HG02852 (cell line): ENCODE data around the gene DOCK1.

Experiments used
- ATAC-seq: cut with Tn5 transposase; IDR thresholded peaks from one replicate; pipeline ENCODE4 v1.9.1; 2021; ENCODE audit warnings: mild to moderate bottlenecking, moderate library complexity; ENCODE audit not compliant: unreplicated experiment

DOCK1 gene

DNA sequence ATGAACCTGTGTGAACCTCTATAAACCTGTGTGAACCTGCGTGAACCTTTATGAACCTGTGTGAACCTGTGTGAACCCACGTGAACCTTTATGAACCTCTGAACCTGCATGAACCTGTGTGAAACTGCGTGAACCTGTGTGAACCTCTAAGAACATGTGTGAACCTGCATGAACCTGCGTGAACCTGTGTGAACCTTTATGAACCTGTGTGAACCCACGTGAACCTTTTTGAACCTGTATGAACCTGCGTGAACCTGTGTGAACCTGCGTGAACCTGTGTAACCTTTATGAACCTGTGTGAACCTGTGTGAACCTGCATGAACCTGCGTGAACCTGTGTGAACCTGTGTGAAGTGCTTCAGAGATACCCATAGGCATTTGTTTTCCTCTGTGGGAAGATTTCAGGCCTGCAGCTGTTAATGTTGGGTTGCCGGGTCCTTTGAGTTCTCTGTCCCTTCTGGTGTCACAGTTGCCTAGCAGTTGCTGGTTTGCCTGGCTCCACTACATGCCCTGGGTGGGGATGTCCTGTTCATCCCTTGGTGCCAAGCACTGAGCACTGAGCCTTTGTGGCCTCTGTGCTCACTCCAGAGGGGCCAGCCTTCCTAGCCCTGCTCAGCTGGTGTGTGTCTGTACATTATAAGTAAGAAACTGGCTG is 97.9 kb downstream of the DOCK1 start:
- no peak for ATAC-seq

DNA sequence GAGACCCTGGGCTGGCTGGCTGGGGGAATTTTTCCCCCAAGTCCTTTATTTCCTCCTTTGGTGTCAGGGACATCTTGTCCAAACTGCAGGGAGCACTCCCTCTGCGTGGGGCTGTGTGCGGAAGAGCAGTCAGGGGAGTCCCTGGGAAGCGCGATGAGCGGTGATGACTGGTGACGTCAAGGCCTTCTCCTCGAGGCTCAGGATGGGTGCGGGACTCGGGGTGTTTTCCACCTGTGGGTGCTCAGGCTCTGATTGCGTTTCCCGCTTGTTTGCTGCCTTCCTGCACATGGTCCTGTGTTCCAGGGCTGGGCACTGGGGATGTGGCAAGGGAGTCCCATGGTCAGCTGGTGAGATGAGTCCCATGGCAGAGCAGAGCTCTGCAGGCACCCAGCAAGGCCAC is 101.2 kb downstream of the DOCK1 start:
- no peak for ATAC-seq

DNA sequence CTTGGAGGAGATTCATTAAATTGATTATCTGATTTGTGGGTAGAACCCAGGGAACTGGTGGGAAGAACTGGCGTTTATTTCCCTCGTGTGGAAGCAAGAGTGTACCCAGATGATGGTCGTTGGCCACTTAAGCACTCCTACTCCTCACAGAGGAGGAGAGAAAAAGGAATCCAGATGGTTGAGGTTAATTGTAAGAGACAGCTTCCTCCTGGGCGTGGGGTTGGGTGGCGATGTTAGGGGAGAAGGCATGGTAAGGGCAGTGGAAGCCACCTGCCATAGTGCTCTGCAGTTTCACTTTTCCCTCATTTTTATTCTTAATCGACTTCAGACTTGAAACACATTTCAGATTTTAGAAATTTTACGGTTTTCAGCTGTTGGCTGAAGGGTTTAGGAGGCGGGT is 104.1 kb downstream of the DOCK1 start:
- ATAC-seq = no peak

DNA sequence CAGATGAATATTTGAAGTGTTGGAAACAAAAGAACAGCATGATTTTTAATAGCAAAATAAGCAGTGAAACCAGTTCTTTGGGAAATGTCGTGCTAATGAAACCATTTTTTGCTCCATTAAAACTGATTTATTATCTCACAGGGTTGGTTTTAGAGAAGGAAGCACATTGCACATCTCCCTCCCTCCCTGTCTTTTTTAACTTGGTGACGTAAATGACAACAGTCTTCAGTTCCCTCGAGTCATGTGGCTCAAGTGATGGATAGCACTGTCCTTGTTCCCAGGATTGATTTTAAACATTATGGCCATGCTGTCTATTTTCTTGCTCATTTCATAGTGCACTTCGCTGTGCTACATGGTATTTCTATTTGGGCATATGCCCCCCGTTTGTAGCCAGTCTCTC is 105.9 kb downstream of the DOCK1 start:
- no peak for ATAC-seq

DNA sequence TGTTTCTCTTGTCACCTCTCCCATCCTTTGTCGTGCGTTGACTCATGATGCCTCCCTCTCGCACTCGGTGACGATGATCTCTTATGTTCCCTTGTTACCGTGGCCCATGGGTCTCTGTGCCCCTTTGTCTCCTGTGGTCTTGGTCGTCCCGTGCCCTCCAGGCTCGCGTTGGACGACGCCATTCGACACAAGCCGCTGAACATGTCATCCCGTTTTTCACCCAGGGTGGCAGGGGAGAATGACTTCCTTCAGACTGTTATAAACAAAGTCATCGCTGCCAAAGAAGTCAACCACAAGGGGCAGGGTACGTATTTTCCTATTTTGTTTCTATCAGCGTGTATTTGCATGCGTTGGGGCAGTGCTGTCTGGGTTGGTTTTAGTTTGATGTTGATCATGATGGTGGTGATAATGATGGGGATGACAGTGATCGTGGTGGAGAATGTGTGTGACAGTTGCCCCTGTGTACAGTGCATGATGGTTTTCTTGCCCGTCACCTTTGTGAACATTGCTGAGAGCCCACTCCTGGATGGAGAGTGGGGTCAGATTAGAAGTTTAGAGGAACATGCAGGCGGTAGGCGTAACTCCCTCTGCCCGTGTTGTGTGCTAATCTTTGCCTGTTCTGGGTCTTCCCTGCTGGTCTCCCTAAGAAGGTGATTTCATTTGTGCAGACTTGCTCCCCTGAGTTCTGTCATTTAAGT is 107.0 kb downstream of the DOCK1 start:
- ATAC-seq = no peak

DNA sequence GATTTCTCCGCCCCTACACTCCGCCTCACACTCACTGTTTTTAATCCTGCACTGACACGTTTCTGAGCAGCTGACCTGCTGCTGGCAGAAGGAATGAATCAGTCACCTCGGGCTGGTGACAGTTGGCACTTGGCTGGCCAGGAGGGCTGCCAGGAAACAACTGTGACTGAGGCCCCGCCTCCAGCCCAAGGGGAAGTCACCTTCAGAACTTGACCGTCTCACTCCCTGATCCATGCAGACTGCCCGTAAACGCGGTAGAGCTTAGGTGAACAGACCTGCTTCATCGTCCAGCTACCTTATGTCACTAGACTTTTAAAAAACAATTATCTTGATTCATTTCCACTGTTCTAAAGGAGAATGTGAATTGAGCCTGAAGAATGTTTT is 107.5 kb downstream of the DOCK1 start:
- ATAC-seq = no peak

DNA sequence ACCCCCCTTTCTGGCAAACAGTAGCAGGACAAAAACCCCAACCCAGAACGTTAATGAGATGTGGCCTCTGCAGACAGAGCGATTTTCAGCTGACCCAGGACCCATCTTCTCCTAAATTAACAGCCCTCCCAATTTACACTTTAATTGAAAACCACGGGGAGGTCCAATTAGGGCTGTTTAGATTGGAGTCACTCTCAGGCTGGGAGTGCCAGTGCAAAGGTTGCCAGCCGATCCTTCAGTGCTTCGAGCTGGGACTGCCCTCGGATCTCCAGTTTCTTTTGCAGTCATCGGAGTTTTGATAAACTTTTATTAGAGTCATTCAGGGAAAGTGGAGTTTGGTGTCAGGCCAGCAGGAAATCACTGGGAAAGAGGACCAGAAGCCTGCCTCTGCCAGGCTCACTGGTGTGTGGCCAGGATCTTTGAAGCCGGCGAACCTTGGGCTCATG is 108.0 kb downstream of the DOCK1 start:
- no peak for ATAC-seq

DNA sequence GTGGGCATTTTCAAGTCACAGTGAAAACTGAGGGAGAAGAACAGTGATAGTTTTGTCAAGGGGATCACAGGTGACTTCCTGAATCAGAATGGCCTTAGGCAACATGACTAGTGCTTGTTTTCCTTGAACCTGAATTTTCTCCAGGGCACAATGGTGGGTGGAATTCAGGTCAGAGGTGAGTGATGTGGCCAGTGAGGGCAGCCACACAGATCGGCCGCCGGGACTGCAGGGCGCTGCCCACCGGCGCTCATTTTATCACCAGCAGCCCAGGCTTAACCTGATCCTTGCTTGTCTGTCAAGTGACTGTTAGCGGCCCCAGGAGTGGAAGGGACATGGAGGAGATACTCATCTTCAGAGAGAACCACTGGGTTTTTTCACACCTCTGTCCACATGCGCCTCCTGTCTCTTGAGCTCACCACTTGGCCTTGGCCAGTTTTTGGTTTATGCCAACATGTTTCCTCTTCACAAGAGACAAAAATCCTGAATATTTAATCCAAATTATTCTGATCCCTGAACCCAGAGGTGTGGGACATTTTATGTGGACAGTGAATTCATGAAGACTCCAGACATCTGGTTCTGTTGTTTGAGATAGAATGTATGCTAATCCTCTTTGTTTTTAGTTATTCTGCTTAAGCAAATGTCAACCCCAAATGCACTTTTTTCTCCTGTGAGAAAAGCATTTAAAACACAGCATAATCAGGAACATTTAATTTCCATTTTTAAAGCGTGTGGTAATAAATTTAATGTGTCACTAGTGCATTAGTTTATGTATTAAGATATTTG is 108.7 kb downstream of the DOCK1 start:
- no peak for ATAC-seq

DNA sequence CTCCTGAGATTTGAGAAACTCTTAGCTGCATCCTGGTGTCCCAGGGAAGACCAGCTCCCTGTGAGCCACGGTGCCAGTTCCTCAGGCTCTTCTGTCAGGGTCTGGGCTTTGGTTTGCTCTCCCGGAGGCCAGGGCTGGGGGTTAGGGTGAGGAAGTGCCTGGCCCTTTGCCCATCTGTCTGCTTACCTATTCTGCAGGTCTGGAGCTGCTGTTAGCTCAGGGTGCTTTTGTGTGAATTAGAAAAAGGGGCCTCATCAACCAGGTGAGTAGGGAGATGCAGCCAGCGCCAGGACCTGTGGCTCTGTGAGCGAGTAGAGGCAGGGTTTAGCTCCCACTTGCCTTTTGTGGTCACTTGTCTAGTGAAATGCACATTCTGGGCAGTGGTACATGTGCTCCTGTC is 109.4 kb downstream of the DOCK1 start:
- no peak for ATAC-seq

DNA sequence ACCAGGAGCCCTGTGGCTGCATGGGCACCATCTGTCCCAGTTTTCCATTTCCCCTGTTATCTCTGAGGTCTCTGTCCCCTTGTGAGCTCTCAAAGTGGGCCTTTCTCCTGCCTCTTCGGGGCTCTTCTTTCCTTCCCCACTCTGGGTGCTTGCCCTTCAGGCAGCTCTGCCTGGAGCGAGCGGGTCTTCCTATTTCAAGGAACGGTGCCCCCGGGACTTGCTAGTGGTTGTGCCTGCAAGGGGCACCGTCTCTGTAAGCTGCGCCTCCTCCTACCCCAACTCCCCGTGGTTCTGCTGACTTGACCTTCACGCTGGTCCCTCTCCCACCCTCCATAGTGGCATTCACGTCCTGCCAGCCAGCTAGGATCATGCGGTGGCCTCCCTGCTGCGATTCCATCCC is 110.1 kb downstream of the DOCK1 start:
- ATAC-seq = no peak

DNA sequence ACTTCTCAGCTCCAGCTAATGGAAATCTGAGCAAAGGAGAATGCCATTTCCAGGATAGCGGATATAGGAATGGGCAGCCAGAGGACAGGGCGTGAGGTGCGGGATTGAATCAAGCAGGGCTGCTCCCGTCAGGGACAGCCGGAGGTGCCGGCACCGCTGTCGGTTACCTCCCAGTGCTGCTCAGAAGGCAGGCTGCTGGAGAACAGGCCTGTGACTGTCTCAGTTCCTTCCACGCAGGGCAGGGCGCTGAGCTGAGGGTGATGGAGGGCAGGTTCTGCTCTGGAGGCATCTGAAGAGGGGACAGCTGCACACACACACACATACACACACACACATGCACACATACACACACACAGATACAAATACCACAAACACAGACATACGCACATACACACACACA is 111.1 kb downstream of the DOCK1 start:
- ATAC-seq = no peak

DNA sequence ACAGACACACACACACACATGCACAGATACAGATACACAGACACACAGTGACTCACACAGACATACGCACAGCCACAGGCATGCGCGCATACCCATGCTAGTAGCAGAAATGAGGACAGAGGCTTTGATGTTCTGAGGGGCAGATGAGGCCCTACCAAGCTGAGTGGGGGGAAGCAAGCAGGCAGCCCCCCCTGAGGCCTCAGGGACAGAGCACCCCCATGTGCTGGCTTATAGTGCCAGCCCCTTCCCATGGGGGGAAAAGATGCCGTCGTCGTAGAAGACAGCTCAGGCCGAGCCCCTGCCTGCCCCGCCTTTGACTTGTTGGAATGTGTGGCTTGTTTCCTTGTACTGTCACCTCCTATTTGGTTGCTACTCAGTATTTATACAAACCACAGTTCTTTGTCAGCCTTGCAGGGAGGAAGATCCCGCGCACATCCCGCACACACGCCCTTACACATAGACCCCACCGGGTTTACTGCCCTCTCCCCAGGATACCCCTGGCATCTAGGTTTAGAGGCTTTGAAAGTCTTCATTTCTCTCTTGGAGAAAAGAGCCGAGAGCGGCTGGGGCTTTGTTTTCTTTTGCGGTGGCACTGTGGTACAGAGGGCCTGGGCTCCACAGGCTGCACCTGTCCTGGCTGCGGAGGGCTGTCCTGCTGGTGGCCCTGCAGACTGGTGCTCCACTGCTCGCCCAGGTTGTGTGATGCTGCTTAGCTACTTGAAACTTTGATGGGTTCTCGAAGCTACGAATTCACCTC is 112.5 kb downstream of the DOCK1 start:
- ATAC-seq = no peak

DNA sequence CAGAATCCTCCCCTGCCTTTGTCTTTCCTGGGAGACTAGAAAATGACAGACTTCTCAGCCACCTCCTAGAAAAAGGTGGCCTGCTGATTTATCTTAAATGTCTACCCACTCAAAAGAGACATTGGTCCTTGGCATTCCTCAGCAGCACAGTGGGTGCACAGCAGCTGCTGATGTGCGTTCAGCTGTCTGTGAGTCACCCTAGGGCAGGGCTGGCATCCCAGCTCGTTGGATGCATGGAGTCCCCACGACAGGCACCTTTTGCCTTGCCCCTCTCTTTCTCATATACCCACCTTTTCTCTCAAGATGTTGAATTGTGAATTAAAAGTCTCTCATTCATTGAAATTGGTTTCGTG is 113.0 kb downstream of the DOCK1 start:
- ATAC-seq = no peak

DNA sequence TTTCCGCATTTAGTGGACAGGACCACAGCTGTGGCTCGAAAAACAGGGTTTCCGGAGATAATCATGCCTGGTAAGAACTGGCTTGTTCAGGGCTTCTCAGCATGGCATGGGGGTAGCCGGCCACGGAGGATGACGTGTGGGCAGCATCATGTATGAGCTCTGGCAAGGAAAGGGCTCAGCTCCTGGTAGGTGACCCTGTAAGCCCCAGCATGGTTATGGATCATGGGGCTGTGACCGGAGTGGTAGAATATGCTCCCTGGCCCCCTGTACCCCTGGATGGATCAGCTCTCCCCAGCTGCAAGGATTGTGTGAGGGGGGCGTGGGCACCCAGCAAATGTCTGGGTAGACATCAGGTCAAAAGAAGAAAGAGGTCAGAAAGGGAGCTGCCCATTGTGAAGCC is 113.5 kb downstream of the DOCK1 start:
- ATAC-seq = no peak

DNA sequence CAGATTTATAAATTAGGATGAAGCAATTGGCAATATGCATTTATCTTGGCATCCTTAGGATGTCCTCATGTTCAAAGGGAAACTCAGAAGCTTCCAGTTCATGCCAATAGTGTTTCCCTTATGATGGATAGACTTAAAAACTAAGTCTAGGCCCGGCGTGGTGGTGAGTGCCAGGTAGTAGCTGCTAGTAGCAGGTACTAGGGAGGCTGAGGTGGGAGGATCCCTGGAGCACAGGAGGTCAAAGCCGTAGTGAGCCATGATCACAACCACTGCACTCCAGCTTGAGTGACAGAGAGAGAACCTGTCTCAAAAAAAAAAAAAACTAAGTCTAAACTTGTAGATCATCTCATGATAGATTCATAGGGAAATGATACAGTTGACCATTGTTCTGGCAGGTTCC is 115.0 kb downstream of the DOCK1 start:
- ATAC-seq = no peak

DNA sequence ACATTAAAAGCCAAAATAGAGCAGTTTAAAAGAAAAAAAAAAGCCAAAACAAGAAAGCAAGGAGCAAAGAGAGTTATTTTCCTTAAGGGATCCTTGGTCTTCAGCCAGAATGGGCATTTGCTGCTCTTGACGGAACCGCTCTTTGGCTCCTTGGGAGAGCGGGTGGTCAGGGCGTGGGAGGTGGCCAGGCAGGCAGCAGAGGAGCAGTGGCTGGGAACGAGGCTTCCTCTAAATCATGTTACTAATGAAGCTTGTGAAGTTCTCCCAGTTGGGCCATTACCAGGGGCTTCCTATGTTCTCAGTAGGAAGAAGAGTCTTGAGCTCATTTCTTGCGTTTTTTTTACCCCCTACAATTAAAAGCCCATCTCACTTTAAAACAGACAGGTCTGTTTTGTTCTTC is 116.6 kb downstream of the DOCK1 start:
- ATAC-seq = no peak

DNA sequence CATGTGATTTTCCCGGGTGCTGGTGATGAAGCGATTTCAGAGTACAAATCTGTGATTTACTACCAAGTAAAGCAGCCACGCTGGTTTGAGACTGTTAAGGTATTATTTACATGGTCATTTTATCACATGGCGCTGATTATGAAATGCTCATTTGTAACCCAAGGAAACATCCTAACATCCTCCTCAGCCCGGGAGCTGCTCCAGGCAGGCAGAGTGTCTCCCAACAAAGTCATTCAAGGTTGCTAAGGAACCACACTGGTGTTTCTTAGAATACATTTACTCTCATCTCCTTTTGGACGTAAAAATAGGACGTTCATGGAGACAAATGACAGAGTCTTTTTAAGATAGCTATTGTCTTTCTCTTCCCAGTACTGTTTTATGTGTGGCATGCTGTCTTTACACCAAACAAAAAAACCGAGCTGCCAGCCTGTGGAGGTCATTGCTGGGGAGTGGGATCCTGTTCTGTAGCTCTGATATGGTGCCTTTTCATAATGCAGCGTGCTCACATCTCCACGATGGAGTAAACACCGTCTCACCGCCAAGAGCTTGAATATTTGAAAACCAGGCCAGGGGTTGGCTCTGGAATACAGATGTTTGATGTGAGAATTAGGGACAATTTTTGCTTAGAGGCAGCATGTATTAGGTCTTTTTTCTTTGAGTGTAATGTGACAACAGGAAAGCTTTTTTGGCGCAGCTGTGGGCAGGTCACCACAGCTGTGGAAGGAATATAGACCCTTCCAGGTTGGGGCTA is 119.6 kb downstream of the DOCK1 start:
- no peak for ATAC-seq

DNA sequence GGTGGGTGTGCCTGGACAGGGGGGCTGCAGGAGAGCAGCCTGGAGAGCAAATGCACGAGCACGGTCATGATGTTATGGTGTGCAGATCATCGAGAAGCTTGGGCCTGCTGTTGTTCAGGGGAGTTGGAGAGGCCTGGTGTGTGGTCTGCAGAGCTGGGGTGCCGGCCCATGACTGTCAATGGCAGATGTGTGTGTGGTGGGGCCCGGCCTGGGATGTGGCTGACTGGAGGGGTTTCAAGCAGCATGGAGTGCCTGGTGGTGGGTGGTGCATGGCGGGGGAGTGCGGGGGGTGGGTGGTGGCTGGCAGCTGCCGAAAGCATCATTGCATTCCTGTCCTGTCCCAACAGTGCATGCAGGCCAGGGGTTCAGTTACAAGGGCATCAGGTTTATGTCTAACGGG is 122.6 kb downstream of the DOCK1 start:
- no peak for ATAC-seq

DNA sequence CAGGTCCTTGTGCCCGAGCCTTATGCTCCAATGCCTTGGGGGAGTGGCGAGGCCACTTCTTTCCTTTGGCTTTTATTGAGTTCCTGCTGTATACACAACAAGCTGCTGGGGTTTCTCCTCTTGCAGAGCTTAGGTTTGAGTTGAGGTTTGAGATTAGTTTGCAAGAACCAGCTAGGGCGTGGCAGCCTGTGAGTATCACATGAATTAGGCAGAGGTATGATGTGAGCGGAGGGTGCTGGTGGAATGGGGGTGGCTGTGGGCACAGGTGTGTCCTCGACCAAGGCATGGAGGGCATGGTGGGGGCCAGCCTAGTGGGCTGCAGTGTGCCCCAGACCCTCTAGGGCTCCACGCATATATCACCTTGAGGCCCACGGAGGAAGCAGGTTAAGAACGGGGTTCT is 123.3 kb downstream of the DOCK1 start:
- no peak for ATAC-seq

DNA sequence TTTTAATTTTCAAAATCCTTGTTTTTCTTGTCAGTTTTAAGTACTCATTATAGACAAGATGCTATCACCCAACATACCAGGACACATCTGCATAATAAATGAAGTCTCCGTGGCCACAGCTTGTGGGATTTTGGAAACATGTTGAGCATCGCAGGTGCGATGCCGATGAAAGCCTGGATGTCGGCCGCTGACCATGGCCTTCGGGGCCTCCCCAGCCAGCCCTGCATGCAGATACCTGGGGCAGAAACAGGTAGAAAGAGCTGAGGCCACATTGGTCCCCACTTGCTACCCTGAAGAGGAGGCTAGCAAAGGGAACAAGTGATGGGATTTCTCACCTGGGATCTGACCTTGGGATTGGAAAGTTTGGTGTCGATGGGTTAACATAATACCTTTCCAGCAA is 123.8 kb downstream of the DOCK1 start:
- ATAC-seq = no peak
